ENCODE results near the gene TUBE1. TPM values are rescaled to one million over a fixed set of nuclear protein-coding genes. Genes with fewer than 3 reads are reported as not detected.
A peak's percentile ranks its signal among the peaks of the same experiment; 100 is the strongest.

TUBE1 gene
- total RNA-seq, 2 experiments from 2014 or later: 38.7 to 39.1 TPM

GRCh38 chr6:112096901-112097300 lies 9.6 kb upstream of the TUBE1 start:
- no peaks in the 10 kb centered on the region for H3K9me3 Mint-ChIP-seq
- ChIA-PET POLR2A (interaction anchor here (1.5 kb wide), 1 partner anchor 10 kb away, joined by 6 read pairs; the partner anchor contains the start of genes FAM229B and TUBE1), CTCF (interaction anchor here (1.3 to 3.9 kb wide), 4 partner anchors 13 to 66 kb away, joined by 3 to 21 read pairs (median 4); no protein-coding TSS in a partner anchor)
- no peak overlapping the region for H3K27ac Mint-ChIP-seq
- DNase-seq (no peak), ATAC-seq (no peak)
- intact Hi-C loops (cut with micrococcal nuclease): no loop called here
- peaks cover 4% of the 10 kb centered on the region for H3K36me3 Mint-ChIP-seq (ENCODE audit: low read depth)
- H3K27me3 Mint-ChIP-seq: no peaks in the 10 kb centered on the region
- no peak overlapping the region for H3K4me3 Mint-ChIP-seq
- TF ChIP-seq CTCF (IDR thresholded peaks at IDR 0.05): no peak
- no peaks in the 10 kb centered on the region for H3K4me1 Mint-ChIP-seq (ENCODE audit: low read depth)

- intact Hi-C loops (cut with micrococcal nuclease): loop anchor here (2.0 kb wide), 1 partner anchor 67 kb away; no protein-coding TSS in a partner anchor
- Mint-ChIP-seq H3K27me3 (peaks cover 6% of the 10 kb centered on the region), H3K9me3 (no peaks in the 10 kb centered on the region), H3K4me1 (ENCODE audit: low read depth) (peaks cover 12% of the 10 kb centered on the region), H3K36me3 (ENCODE audit: low read depth) (peaks cover 5% of the 10 kb centered on the region), H3K27ac (no peak overlapping the region), H3K4me3 (no peak overlapping the region)
- TF ChIP-seq CTCF (IDR thresholded peaks at IDR 0.05): no peak
- ATAC-seq (no peak), DNase-seq (no peak)
- ChIA-PET CTCF (interaction anchor here (1.0 to 4.7 kb wide), 14 partner anchors 10 to 483 kb away, joined by 3 to 161 read pairs (median 5); no protein-coding TSS in a partner anchor), POLR2A (interaction anchor here (0.9 to 2.5 kb wide), 4 partner anchors 8 to 75 kb away, joined by 4 to 8 read pairs (median 6); no protein-coding TSS in a partner anchor)
Observed at GRCh38 chr6:112087916-112088315, 634 bp upstream of the TUBE1 start.

GRCh38 chr6:112086744-112087135 lies 542 bp downstream of the TUBE1 start:
- H3K4me1 Mint-ChIP-seq (ENCODE audit: low read depth): peaks cover 12% of the 10 kb centered on the region
- ATAC-seq (no peak), DNase-seq (no peak)
- H3K27me3 Mint-ChIP-seq: peaks cover 6% of the 10 kb centered on the region
- intact Hi-C loops (cut with micrococcal nuclease): loop anchor here (1.0 to 2.0 kb wide), 2 partner anchors 68 to 77 kb away; no protein-coding TSS in a partner anchor
- peaks cover 6% of the 10 kb centered on the region for H3K36me3 Mint-ChIP-seq (ENCODE audit: low read depth)
- peak; percentile 47 for TF ChIP-seq CTCF (IDR thresholded peaks at IDR 0.05)
- ChIA-PET POLR2A (interaction anchor here (0.6 to 2.5 kb wide), 7 partner anchors 9 to 828 kb away, joined by 3 to 8 read pairs (median 4); no protein-coding TSS in a partner anchor), CTCF (interaction anchor here (0.8 to 4.7 kb wide), 19 partner anchors 8 to 828 kb away, joined by 3 to 161 read pairs (median 5); a partner anchor contains a TSS)
- H3K27ac Mint-ChIP-seq: no peak overlapping the region
- H3K4me3 Mint-ChIP-seq: no peak overlapping the region
- no peaks in the 10 kb centered on the region for H3K9me3 Mint-ChIP-seq

GRCh38 chr6:112085286-112086065 lies 1.8 kb downstream of the TUBE1 start:
- intact Hi-C loops (cut with micrococcal nuclease): loop anchor here (1.0 to 2.0 kb wide), 2 partner anchors 69 to 78 kb away; no protein-coding TSS in a partner anchor
- H3K27ac Mint-ChIP-seq: no peak overlapping the region
- H3K27me3 Mint-ChIP-seq: peaks cover 3% of the 10 kb centered on the region
- ATAC-seq (no peak), DNase-seq (no peak)
- ChIA-PET CTCF (interaction anchor here (0.8 to 4.7 kb wide), 8 partner anchors 12 to 827 kb away, joined by 3 to 161 read pairs (median 5); a partner anchor contains a TSS), POLR2A (interaction anchor here (0.6 to 0.8 kb wide), 2 partner anchors 16 to 57 kb away, joined by 3 read pairs; no protein-coding TSS in a partner anchor)
- H3K4me3 Mint-ChIP-seq: peak overlapping the region; percentile 58
- no peaks in the 10 kb centered on the region for H3K9me3 Mint-ChIP-seq
- H3K36me3 Mint-ChIP-seq (ENCODE audit: low read depth): peaks cover 6% of the 10 kb centered on the region
- peaks cover 12% of the 10 kb centered on the region for H3K4me1 Mint-ChIP-seq (ENCODE audit: low read depth)
- TF ChIP-seq CTCF (IDR thresholded peaks at IDR 0.05): no peak
